ENCODE data around the gene PI4K2A.

The PI4K2A gene

GRCh38 chr10:97607095-97607636 is 33.3 kb upstream of the PI4K2A start:
- H3K9ac ChIP-seq (ENCODE audit: low read length) = no peak overlapping the region
- H3K36me3 ChIP-seq (ENCODE audit: insufficient read depth, low read length) = no peaks in the 10 kb centered on the region
- H3K27ac ChIP-seq (ENCODE audit: low read depth, low read length, poor library complexity, severe bottlenecking) = no peak overlapping the region
- H3K9me2 ChIP-seq (ENCODE audit: low read depth, low read length) = no peaks in the 10 kb centered on the region
- H3K9me3 ChIP-seq (ENCODE audit: low read length) = no peaks in the 10 kb centered on the region
- H2AFZ ChIP-seq (ENCODE audit: low read length) = no peak overlapping the region
- H3F3A ChIP-seq (ENCODE audit: insufficient read depth, low read length) = no peaks in the 10 kb centered on the region
- H4K20me1 ChIP-seq (ENCODE audit: insufficient read depth, low read length) = no peaks in the 10 kb centered on the region
- H3K4me3 ChIP-seq (ENCODE audit: low read depth, low read length, poor library complexity, severe bottlenecking) = no peak overlapping the region
- no peaks in the 10 kb centered on the region for H3K27me3 ChIP-seq (ENCODE audit: insufficient read depth, low read length)
- H3K4me2 ChIP-seq (ENCODE audit: low read length) = no peak overlapping the region
- H3K4me1 ChIP-seq (ENCODE audit: insufficient read depth, low read length, severe bottlenecking) = no peaks in the 10 kb centered on the region
- H3K79me2 ChIP-seq (ENCODE audit: insufficient read depth, low read length) = no peaks in the 10 kb centered on the region
- TF ChIP-seq EZH2 (IDR thresholded peaks at IDR 0.05; ENCODE audit: borderline replicate concordance, low read length) (no peak), CTCF (IDR thresholded peaks at IDR 0.05; ENCODE audit: low read length) (no peak)

- H3K9me3 ChIP-seq (ENCODE audit: low read length) = no peaks in the 10 kb centered on the region
- H3K4me1 ChIP-seq (ENCODE audit: insufficient read depth, low read length, severe bottlenecking) = no peaks in the 10 kb centered on the region
- no peak overlapping the region for H3K4me3 ChIP-seq (ENCODE audit: low read depth, low read length, poor library complexity, severe bottlenecking)
- no peaks in the 10 kb centered on the region for H4K20me1 ChIP-seq (ENCODE audit: insufficient read depth, low read length)
- no peak overlapping the region for H3K4me2 ChIP-seq (ENCODE audit: low read length)
- no peak overlapping the region for H2AFZ ChIP-seq (ENCODE audit: low read length)
- H3K27ac ChIP-seq (ENCODE audit: low read depth, low read length, poor library complexity, severe bottlenecking) = no peak overlapping the region
- no peaks in the 10 kb centered on the region for H3K9me2 ChIP-seq (ENCODE audit: low read depth, low read length)
- no peak overlapping the region for H3K9ac ChIP-seq (ENCODE audit: low read length)
- no peaks in the 10 kb centered on the region for H3K79me2 ChIP-seq (ENCODE audit: insufficient read depth, low read length)
- no peaks in the 10 kb centered on the region for H3K27me3 ChIP-seq (ENCODE audit: insufficient read depth, low read length)
- TF ChIP-seq CTCF (IDR thresholded peaks at IDR 0.05; ENCODE audit: low read length) = no peak
- TF ChIP-seq EZH2 (IDR thresholded peaks at IDR 0.05; ENCODE audit: borderline replicate concordance, low read length) = no peak
- no peaks in the 10 kb centered on the region for H3F3A ChIP-seq (ENCODE audit: insufficient read depth, low read length)
- no peaks in the 10 kb centered on the region for H3K36me3 ChIP-seq (ENCODE audit: insufficient read depth, low read length)
These were observed 31.4 kb upstream of the PI4K2A start for GRCh38 chr10:97608991-97609561.

- Histone ChIP-seq H3K4me2 (ENCODE audit: low read length) (no peak overlapping the region), H2AFZ (ENCODE audit: low read length) (no peak overlapping the region), H4K20me1 (ENCODE audit: insufficient read depth, low read length) (no peaks in the 10 kb centered on the region), H3K36me3 (ENCODE audit: insufficient read depth, low read length) (no peaks in the 10 kb centered on the region), H3K9me3 (ENCODE audit: low read length) (no peaks in the 10 kb centered on the region), H3K79me2 (ENCODE audit: insufficient read depth, low read length) (no peaks in the 10 kb centered on the region), H3K4me3 (ENCODE audit: low read depth, low read length, poor library complexity, severe bottlenecking) (no peak overlapping the region), H3K9me2 (ENCODE audit: low read depth, low read length) (no peaks in the 10 kb centered on the region), H3K27me3 (ENCODE audit: insufficient read depth, low read length) (no peaks in the 10 kb centered on the region), H3K4me1 (ENCODE audit: insufficient read depth, low read length, severe bottlenecking) (no peaks in the 10 kb centered on the region), H3K27ac (ENCODE audit: low read depth, low read length, poor library complexity, severe bottlenecking) (no peak overlapping the region), H3K9ac (ENCODE audit: low read length) (no peak overlapping the region), H3F3A (ENCODE audit: insufficient read depth, low read length) (no peaks in the 10 kb centered on the region)
- TF ChIP-seq EZH2 (IDR thresholded peaks at IDR 0.05; ENCODE audit: borderline replicate concordance, low read length) = no peak
- TF ChIP-seq CTCF (IDR thresholded peaks at IDR 0.05; ENCODE audit: low read length) = no peak
These were observed 29.0 kb upstream of the PI4K2A start for GRCh38 chr10:97611473-97611872.
